Mucosa of descending colon (tissue), 3 donors: ENCODE measurements around the gene PDLIM5. TPM values are rescaled to one million over a fixed set of nuclear protein-coding genes. Genes with fewer than 3 reads are reported as not detected.

Experiments
- ATAC-seq: fragments of 200-7000 bp; cut with Tn5 transposase; one replicate; pipeline ENCODE4 v1.9.1; 2020; ENCODE audit warnings: mild to moderate bottlenecking, moderate library complexity
- DNase-seq, 3 donors: peaks; one replicate each; pipeline ENCODE4 v3.0.0-alpha.2; 2020
- H3K36me3 ChIP-seq: fragments of 200-600 bp; one replicate; pipeline ENCODE4 v1.8.0; 2021; ENCODE audit warnings: low read depth, mild to moderate bottlenecking
- H3K4me1 ChIP-seq: fragments of 200-600 bp; one replicate; pipeline ENCODE4 v1.8.0; 2021; ENCODE audit warnings: low read depth, mild to moderate bottlenecking
- H3K4me3 ChIP-seq: fragments of 200-600 bp; one replicate; pipeline ENCODE4 v1.8.0; 2021; ENCODE audit warnings: mild to moderate bottlenecking
- H3K9me3 ChIP-seq: fragments of 200-600 bp; one replicate; pipeline ENCODE4 v1.8.0; 2021; ENCODE audit warnings: mild to moderate bottlenecking
- CTCF ChIP-seq: fragments of 200-600 bp; IDR thresholded peaks from one replicate; pipeline ENCODE4 v1.8.0; 2022; ENCODE audit warnings: antibody characterized with exemption, mild to moderate bottlenecking
- intact Hi-C, 2 donors: fragments of 100-400 bp; cut with DNase I in 1 of 2; cut with micrococcal nuclease in 1 of 2; formaldehyde crosslinking; loops; one replicate each; pipeline versions ENCODE4 v1.11.0 to v1.11.1; 2022; cut with DNase I, micrococcal nuclease
- total RNA-seq, 3 donors: library from RNA; stranded (reverse); fragmentation: NEBNext Ultra II Directional in 2 of 3; extraction: Animal tissue kit (Norgen Biotek cat#: 25700) in 2 of 3; gene quantifications; one replicate each; pipeline versions ENCODE4 v1.2.1 to v1.2.4, GENCODE V29; 2021 to 2023
- donor health status: DM: no; HTN: no; CAD: no; lungs with moderate emphysema.
- donor health status: DM: no; HTN: no; CAD: no.
- donor health status: DM: no; HTN: yes; CAD: no.

PDLIM5 gene
- total RNA-seq, 3 donors from 2014 or later = 137 to 183 (median 160) TPM

GRCh38 chr4:94695384-94695783 lies 243.6 kb downstream of the PDLIM5 start:
- H3K9me3 ChIP-seq = no peaks in the 10 kb centered on the region
- DNase-seq = no peak
- no peaks in the 10 kb centered on the region for H3K4me1 ChIP-seq
- no peak for TF ChIP-seq CTCF
- H3K36me3 ChIP-seq = no peaks in the 10 kb centered on the region
- H3K4me3 ChIP-seq = no peak overlapping the region
- intact Hi-C loops = no loop called here
- ATAC-seq = no peak

GRCh38 chr4:94698187-94698586 lies 246.4 kb downstream of the PDLIM5 start:
- H3K4me1 ChIP-seq = no peaks in the 10 kb centered on the region
- DNase-seq = no peak
- no peak for TF ChIP-seq CTCF
- H3K4me3 ChIP-seq = no peak overlapping the region
- H3K36me3 ChIP-seq = no peaks in the 10 kb centered on the region
- intact Hi-C loops = no loop called here
- no peaks in the 10 kb centered on the region for H3K9me3 ChIP-seq
- no peak for ATAC-seq

- no peak overlapping the region for H3K4me3 ChIP-seq
- H3K4me1 ChIP-seq = no peaks in the 10 kb centered on the region
- intact Hi-C loops = no loop called here
- ATAC-seq (no peak), DNase-seq (no peak)
- TF ChIP-seq CTCF = no peak
- H3K9me3 ChIP-seq = no peaks in the 10 kb centered on the region
- H3K36me3 ChIP-seq = no peaks in the 10 kb centered on the region
These were observed 248.6 kb downstream of the PDLIM5 start for GRCh38 chr4:94700298-94700697.

GRCh38 chr4:94701631-94702300 lies 250.0 kb downstream of the PDLIM5 start:
- Histone ChIP-seq H3K4me1 (no peaks in the 10 kb centered on the region), H3K9me3 (no peaks in the 10 kb centered on the region), H3K4me3 (no peak overlapping the region), H3K36me3 (no peaks in the 10 kb centered on the region)
- ATAC-seq = no peak
- intact Hi-C loops = no loop called here
- no peak for DNase-seq
- TF ChIP-seq CTCF = no peak

GRCh38 chr4:94711635-94712034 lies 259.9 kb downstream of the PDLIM5 start:
- intact Hi-C loops = no loop called here
- ATAC-seq (no peak), DNase-seq (no peak)
- H3K4me1 ChIP-seq = no peaks in the 10 kb centered on the region
- TF ChIP-seq CTCF = no peak
- H3K9me3 ChIP-seq = no peaks in the 10 kb centered on the region
- no peak overlapping the region for H3K4me3 ChIP-seq
- H3K36me3 ChIP-seq = no peaks in the 10 kb centered on the region
